HFF-Myc (cell line): ENCODE data around the gene PTH1R.
A peak's percentile ranks its signal among the peaks of the same experiment; 100 is the strongest.

Experiments
- DNase-seq: peaks from one replicate; pipeline ENCODE4 v3.0.0-alpha.2; 2011; ENCODE audit warnings: low read depth; ENCODE audit errors: extremely low read depth
- H3K4me3 ChIP-seq: replicated peaks from 2 replicates; pipeline ENCODE4 v1.5.1; 2011; ENCODE audit warnings: low read depth, mild to moderate bottlenecking, control low read depth, low read length
- TF ChIP-seq, protein P1 (sequence below): IDR thresholded peaks from 2 replicates; pipeline ENCODE4 v1.5.1; 2012; ENCODE audit warnings: mild to moderate bottlenecking, low read depth, low read length, control low read depth; ENCODE audit errors: missing control alignments

PTH1R gene

DNA sequence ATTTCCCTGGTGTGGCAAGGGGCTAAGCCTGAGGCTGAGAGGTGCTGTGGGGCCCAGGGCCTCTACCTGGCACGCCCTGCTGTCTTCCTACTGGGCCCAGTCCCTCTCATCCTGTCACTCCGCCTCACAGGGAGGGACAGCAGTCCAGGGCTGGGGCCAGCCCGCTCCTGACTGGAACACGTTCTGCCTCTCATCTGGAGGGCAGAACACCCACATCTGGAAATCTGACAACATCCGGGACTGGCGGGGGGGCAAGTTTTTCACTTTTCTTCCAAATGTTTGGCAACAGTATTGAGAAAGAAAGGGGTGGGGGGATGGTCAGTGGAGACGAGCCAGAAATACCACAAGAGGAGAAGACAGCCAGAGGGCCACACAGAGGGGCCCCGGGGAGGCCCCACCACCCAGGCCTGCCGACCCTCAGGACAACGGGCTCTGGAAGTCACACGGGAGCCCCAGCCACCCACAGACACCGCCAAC, 12.5 kb upstream of the PTH1R start:
- H3K4me3 ChIP-seq: no peak overlapping the region
- peak; percentile 52 for DNase-seq
- TF ChIP-seq, protein P1, sequence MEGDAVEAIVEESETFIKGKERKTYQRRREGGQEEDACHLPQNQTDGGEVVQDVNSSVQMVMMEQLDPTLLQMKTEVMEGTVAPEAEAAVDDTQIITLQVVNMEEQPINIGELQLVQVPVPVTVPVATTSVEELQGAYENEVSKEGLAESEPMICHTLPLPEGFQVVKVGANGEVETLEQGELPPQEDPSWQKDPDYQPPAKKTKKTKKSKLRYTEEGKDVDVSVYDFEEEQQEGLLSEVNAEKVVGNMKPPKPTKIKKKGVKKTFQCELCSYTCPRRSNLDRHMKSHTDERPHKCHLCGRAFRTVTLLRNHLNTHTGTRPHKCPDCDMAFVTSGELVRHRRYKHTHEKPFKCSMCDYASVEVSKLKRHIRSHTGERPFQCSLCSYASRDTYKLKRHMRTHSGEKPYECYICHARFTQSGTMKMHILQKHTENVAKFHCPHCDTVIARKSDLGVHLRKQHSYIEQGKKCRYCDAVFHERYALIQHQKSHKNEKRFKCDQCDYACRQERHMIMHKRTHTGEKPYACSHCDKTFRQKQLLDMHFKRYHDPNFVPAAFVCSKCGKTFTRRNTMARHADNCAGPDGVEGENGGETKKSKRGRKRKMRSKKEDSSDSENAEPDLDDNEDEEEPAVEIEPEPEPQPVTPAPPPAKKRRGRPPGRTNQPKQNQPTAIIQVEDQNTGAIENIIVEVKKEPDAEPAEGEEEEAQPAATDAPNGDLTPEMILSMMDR: no peak

DNA sequence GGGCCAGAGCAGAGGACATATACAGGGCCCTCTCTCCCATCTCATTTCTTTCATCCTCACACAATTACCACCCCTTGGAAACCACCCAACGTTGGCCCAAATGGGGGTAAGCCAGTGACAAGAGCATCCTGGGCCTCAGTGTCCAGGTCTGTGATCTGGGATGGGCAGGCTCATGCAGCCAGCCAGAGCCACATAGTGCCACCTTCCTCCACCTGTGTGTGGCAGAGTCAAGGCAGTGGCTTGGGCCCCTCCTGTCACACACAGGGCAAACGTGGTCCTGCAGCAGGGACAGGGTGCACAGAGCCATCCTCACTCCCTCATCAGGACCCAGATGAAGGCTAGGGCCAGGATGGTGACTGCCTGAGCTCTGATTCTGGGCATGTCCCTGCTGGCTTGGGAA, 12.0 kb upstream of the PTH1R start:
- TF ChIP-seq, protein P1: no peak
- no peak overlapping the region for H3K4me3 ChIP-seq
- DNase-seq: no peak

DNA sequence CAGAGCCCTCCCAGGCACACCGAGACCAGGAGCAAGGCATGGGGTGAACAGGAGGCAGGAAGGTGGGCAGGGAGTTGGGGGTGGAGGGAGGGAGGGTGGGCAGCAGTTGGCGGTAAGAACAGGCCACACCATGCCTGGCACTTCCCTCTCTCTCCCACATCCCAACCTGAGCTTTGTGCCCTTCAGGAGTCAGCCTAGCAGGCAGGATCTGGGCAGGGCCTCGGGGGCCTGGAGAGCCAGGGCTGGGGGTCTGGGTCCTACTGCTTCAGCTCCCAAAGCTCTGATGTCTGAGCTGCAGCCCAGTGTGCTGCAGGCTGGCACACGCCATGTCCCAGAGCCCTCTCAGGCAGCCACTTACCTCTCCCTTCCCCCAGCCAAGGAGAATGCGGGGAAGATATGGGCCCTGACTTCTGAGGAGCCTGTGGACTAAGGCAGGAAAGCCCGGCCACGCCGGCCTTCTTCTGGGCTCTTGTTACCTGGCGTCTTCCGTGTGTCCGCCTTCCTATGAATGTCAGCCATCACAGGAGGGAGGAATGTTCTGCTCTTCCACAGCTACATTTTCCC, 11.4 kb upstream of the PTH1R start:
- no peak overlapping the region for H3K4me3 ChIP-seq
- TF ChIP-seq, protein P1: no peak

DNA sequence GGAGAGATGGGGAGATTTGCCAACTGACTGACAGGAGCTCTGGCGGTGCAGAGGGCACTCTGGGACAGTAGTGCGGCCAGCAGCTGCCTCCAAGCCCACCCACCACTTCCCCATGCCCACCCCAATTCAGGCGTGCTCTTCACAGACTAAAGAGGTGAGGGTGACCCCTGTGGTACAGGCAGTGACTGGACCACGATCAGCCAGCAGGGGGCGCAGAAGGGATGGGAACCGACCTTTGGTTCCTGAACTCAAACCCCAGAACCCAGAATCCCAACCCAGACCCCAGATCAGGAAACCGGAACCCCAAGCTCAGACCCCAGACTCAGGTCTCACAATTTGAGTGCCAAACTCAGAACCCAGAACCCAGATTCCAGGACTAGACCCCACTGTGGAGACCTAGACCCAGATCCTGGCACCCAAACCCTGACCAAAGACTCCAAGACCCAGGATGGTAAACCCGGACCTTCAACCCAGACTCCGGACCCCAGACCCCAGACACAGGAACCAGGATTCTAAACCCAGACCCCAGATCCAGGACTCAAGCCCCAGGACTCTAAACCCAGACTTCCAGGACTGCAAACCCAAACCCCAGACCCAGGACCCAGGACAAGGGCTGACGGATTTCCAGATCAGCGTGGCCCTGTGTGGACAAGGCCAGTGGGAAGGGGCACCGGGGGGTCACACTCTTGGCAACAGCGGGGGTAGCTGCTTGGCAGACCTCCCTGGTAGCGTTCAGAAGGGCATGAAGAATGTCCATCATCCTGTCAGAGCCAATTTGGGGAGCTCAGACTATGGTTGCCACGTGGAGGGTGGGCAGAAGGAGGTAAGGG, 10.6 kb upstream of the PTH1R start:
- TF ChIP-seq, protein P1: peak; percentile 97
- H3K4me3 ChIP-seq: no peak overlapping the region
- DNase-seq: no peak

More for the DNA sequence above, 11.4 kb upstream of the PTH1R start:
- DNase-seq: no peak

DNA sequence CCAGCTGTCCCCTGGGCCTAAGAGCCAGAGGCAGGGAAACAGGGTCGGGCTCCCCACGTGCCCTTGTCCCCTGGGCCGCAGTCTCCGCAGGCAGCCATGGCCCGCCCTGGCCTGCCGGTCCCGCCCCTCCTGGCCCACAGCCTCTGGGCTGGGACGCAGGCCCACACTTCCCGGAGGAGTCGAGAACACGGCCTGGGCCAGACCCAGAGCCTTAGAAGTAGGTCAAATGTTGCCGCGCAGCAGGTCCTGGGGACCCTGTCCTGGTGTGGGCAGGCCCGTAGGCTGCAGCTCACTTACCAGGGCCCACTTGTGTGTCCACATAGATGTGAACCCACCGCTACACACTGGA, 10.0 kb upstream of the PTH1R start:
- DNase-seq: no peak
- no peak overlapping the region for H3K4me3 ChIP-seq
- TF ChIP-seq, protein P1: no peak

DNA sequence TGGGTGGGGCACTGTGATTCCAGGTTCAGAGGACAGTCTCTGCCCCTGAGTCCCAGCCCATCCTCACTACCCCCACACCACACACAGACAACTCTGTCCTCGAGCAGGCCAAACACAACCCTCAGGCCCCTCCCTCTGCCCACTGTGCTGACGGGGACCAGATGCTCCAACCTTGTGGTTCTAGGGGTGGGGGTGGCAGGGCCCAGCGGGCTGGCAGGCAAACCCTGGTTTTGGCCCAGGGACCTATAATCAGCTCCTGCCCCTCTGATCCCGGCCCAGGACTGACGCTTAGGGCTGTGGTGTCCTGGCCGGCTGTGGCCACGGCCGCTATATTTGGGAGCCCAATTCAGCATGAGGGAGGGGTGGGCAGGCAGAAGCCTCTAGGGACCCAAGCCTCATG, 9.2 kb upstream of the PTH1R start:
- TF ChIP-seq, protein P1: no peak
- H3K4me3 ChIP-seq: no peak overlapping the region
- no peak for DNase-seq
